Mucosa of descending colon (tissue), 3 donors: Measurements from ENCODE around the gene UST. TPM values are rescaled to one million over a fixed set of nuclear protein-coding genes. Genes with fewer than 3 reads are reported as not detected.

Experiments
- ATAC-seq: fragments of 200-7000 bp; cut with Tn5 transposase; one replicate; pipeline ENCODE4 v1.9.1; 2020; ENCODE audit warnings: mild to moderate bottlenecking, moderate library complexity
- DNase-seq, 3 donors: peaks; one replicate each; pipeline ENCODE4 v3.0.0-alpha.2; 2020
- H3K36me3 ChIP-seq: fragments of 200-600 bp; one replicate; pipeline ENCODE4 v1.8.0; 2021; ENCODE audit warnings: low read depth, mild to moderate bottlenecking
- H3K4me1 ChIP-seq: fragments of 200-600 bp; one replicate; pipeline ENCODE4 v1.8.0; 2021; ENCODE audit warnings: low read depth, mild to moderate bottlenecking
- H3K4me3 ChIP-seq: fragments of 200-600 bp; one replicate; pipeline ENCODE4 v1.8.0; 2021; ENCODE audit warnings: mild to moderate bottlenecking
- H3K9me3 ChIP-seq: fragments of 200-600 bp; one replicate; pipeline ENCODE4 v1.8.0; 2021; ENCODE audit warnings: mild to moderate bottlenecking
- intact Hi-C, 2 donors: fragments of 100-400 bp; cut with DNase I in 1 of 2; cut with micrococcal nuclease in 1 of 2; formaldehyde crosslinking; loops; one replicate each; pipeline versions ENCODE4 v1.11.0 to v1.11.1; 2022; cut with DNase I, micrococcal nuclease
- total RNA-seq, 3 donors: library from RNA; stranded (reverse); fragmentation: NEBNext Ultra II Directional in 2 of 3; extraction: Animal tissue kit (Norgen Biotek cat#: 25700) in 2 of 3; gene quantifications; one replicate each; pipeline versions ENCODE4 v1.2.1 to v1.2.4, GENCODE V29; 2021 to 2023
- TF ChIP-seq, protein P1 (sequence below): fragments of 200-600 bp; IDR thresholded peaks from one replicate; pipeline ENCODE4 v1.8.0; 2022; ENCODE audit warnings: antibody characterized with exemption, mild to moderate bottlenecking
- donor health status: DM: no; HTN: no; CAD: no; lungs with moderate emphysema.
- donor health status: DM: no; HTN: no; CAD: no.
- donor health status: DM: no; HTN: yes; CAD: no.

Gene UST
- total RNA-seq, 3 donors from 2014 or later: 1.1 to 16.2 (median 2.1) TPM

- Histone ChIP-seq H3K4me3 (no peak overlapping the region), H3K9me3 (no peaks in the 10 kb centered on the region), H3K36me3 (no peaks in the 10 kb centered on the region), H3K4me1 (no peaks in the 10 kb centered on the region)
- no peak for ATAC-seq
- intact Hi-C loops: no loop called here
- DNase-seq: no peak
- TF ChIP-seq, protein P1, sequence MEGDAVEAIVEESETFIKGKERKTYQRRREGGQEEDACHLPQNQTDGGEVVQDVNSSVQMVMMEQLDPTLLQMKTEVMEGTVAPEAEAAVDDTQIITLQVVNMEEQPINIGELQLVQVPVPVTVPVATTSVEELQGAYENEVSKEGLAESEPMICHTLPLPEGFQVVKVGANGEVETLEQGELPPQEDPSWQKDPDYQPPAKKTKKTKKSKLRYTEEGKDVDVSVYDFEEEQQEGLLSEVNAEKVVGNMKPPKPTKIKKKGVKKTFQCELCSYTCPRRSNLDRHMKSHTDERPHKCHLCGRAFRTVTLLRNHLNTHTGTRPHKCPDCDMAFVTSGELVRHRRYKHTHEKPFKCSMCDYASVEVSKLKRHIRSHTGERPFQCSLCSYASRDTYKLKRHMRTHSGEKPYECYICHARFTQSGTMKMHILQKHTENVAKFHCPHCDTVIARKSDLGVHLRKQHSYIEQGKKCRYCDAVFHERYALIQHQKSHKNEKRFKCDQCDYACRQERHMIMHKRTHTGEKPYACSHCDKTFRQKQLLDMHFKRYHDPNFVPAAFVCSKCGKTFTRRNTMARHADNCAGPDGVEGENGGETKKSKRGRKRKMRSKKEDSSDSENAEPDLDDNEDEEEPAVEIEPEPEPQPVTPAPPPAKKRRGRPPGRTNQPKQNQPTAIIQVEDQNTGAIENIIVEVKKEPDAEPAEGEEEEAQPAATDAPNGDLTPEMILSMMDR: no peak
These were observed 9.9 kb upstream of the UST start for GRCh38 chr6:148736774-148737412.

DNA sequence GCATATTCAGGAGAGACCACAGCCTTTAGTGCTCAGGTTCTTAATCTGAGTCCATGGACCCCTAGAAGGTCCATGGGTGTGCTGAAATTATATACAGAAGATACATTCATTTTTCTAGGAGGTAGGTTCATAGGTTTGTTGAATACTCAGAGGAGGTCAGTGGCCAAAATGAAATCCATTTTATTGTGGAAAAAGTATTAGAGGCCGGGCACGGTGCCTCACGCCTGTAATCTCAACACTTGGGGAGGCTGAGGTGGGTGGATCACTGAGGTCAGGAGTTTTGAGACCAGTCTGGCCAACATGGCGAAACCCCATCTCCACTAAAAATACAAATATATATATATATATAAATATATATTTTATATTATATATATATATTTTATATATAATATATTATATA lies 9.0 kb upstream of the UST start:
- intact Hi-C loops: no loop called here

DNA sequence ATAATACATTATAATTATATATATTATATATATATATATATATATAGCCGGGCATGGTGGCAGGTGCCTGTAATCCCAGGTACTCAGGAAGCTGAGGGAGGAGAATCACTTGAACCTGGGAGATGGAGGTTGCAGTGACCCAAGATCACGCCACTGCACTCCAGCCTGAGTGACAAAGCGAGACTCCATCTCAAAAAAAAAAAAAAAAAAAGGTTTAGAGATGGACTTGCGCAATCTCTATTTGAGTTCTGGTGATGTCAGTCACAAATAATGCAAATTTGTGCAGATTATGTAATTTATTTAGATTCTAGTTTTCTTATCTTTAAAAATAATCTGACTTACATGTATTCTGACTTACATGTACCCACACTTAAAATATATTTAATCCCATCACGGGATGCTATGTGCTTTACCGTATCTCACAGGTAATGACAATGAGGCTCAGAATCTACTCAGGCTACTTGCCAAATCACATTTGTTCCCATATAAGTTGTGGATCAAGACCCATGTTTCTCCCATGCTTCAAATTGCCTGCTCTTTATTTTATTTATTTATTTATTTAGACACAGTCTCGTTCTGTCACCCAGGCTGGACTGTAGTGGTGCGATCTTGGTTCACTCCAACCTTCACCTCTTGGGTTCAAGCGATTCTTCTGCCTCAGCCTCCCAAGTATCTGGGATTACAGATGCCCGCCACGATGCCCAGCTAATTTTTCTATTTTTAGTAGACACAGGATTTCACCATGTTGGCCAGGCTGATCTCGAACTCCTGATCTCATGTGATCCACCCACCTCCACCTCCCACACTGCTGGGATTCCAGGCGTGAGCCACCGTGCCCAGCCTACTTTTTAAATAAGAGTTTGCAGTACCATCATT lies 7.6 kb upstream of the UST start:
- no peak for ATAC-seq
- no peak for DNase-seq
- Histone ChIP-seq H3K9me3 (no peaks in the 10 kb centered on the region), H3K4me3 (no peak overlapping the region), H3K36me3 (no peaks in the 10 kb centered on the region), H3K4me1 (no peaks in the 10 kb centered on the region)
- intact Hi-C loops: no loop called here
- TF ChIP-seq, protein P1: no peak

More for the DNA sequence above, 9.0 kb upstream of the UST start:
- DNase-seq: no peak
- Histone ChIP-seq H3K36me3 (no peaks in the 10 kb centered on the region), H3K4me1 (no peaks in the 10 kb centered on the region), H3K9me3 (no peaks in the 10 kb centered on the region), H3K4me3 (no peak overlapping the region)
- no peak for ATAC-seq
- TF ChIP-seq, protein P1: no peak

- intact Hi-C loops: loop anchor here in 1 of 2 donors (10.0 kb wide), 1 partner anchor 205 kb away; no protein-coding TSS in a partner anchor
- ATAC-seq (no peak), DNase-seq (no peak)
- TF ChIP-seq, protein P1: no peak
- H3K4me3 ChIP-seq: no peak overlapping the region
- H3K9me3 ChIP-seq: no peaks in the 10 kb centered on the region
- no peaks in the 10 kb centered on the region for H3K36me3 ChIP-seq
- no peaks in the 10 kb centered on the region for H3K4me1 ChIP-seq
These were observed 7.1 kb upstream of the UST start for GRCh38 chr6:148739822-148740128.

GRCh38 chr6:148743476-148743875 lies 3.4 kb upstream of the UST start:
- intact Hi-C loops: loop anchor here in 1 of 2 donors (10.0 kb wide), 1 partner anchor 201 kb away; no protein-coding TSS in a partner anchor
- Histone ChIP-seq H3K9me3 (no peaks in the 10 kb centered on the region), H3K4me1 (peaks cover 12% of the 10 kb centered on the region), H3K36me3 (no peaks in the 10 kb centered on the region), H3K4me3 (no peak overlapping the region)
- DNase-seq (no peak), ATAC-seq (no peak)
- TF ChIP-seq, protein P1: no peak
